GM18517 (cell line): ENCODE results near the gene GNB4.

Experiments
- ATAC-seq: cut with Tn5 transposase; IDR thresholded peaks from one replicate; pipeline ENCODE4 v1.9.1; 2021; ENCODE audit warnings: mild to moderate bottlenecking, moderate library complexity; ENCODE audit not compliant: unreplicated experiment

Gene GNB4

DNA sequence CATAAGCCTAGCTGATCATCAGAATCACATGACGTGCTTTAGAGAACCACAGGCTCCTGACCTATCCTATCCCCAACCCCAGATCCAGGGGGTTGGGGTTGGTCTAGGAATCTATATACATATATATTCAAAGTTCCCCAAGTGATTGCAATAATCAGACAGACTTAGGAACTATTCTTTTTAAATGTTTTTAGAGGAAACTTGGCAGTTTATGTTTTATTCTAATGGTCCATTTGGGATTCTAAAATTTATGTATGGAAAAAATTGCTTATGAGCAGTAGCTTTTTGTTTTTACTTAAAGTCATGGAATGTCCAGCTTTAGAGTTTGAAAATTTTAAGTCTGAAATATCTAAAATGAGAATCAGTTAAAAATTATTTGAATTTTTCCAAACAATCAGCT, 81.6 kb downstream of the GNB4 start:
- no peak for ATAC-seq

DNA sequence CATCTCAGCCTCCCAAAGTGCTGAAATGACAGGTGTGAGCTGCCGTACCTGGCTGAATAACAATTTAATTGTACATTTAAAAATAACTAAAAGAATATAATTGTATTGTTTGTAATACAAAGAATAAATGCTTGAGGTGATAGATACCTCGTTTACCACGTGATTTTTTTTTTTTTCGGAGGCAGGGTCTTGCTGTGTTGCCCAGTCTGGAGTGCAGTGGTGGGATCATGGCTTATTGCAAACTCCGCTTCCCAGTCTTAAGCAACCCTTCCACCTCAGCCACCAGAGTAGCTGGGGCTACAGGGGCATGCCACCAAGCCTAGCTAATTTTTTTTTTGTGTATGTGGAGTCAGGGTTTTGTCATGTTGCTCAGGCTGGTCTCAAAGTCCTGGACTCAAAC, 87.9 kb downstream of the GNB4 start:
- ATAC-seq = no peak

DNA sequence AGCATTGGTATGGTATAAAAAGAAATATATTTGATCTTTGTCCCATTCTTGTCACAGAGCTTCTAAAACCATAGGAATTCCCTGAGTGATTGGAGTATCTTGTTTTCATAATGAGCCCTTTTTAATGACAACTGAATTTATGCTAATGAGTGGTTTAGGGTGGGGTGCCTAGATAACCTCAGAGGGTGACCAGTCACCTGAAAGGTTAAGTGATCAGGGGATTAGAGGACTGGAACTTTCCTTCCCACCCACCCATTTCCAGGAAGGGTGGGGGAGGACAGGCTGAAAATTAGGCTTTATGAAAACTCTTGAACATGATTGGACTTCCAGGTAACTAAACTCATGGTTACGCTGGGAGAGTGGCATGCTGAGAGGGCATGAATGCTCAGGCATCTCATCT, 95.3 kb downstream of the GNB4 start:
- ATAC-seq = no peak

DNA sequence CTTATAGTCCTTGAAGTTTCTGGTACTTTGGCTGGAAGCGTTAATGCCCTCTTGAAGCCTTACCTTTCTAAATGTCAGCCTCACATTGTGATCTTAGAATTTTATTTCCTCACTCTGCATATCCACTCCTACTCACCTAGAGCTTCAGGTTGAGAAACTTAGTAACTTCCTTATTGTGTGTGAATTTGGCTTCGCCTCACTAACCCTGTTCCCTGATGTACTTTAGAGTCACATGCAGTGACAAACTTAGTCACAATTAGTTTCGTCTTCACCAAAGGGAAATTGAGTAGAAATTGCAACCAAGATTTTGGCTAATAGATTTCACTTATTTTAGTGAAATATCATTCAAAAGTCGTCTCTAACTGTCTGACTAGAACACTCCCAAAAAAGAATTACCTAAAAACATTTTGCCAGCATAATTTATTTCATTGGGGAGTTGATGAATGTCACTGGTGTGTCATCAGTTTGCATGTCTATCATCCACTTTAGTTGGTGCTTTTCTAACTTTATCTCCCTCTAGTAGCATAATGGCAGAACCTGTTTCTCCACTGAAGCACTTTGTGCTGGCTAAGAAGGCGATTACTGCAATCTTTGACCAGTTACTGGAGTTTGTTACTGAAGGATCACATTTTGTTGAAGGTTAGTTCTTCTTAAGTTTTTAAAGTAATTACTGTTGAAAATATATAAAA, 102.8 kb downstream of the GNB4 start:
- peak; percentile 60 for ATAC-seq

DNA sequence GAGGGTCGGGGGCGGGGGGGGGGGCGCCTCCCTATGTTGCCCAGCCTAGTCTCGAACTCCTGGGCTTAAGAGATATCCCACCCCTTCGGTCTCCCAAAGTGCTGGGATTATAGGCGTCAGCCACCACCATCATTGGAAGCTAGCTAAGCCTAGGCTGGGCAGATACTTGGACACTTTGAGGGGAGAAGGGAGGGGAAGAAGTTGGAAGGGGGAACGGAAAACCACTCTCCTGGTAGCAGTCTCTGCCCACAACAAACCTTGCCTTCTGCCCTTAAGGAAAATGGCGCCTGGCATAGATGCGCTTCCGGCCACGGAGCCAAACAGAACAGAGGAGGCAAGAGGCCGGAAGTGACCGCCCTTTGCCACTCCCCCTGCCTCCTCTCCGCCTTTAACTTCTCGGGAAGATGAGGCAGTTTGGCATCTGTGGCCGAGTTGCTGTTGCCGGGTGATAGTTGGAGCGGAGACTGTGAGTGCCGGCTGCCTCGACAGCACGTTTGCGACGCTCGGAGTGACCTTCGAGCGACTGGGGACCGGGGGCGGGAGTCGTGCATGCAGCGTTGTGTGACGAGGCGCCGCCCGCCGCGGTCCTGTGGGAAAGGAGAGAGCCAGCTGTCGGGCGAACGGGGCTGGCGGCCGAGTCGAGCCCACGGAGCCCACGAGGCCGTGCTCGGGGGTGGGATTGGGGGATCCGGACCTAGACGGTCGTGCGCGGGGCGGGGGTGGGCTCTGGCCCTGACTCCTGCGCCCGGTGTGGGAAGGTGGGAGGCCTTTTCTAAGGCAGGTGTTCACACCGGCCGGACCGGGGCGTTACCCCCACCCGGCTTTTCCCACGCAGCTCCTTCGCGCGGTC, 103.7 kb downstream of the GNB4 start, which contains the start of gene MFN1:
Gene MFN1, plus strand, starts transcription at position 365 of the 850 bp plus-strand sequence. CDS start 1,143 bp downstream, outside the sequence.
- peak; percentile 92 for ATAC-seq
